Amniotic epithelial cell (primary cell): Measurements from ENCODE around the gene ZDHHC13.

Source experiments
- DNase-seq: peaks from one replicate; pipeline ENCODE4 v3.0.0-alpha.2; 2010; ENCODE audit warnings: low read depth

The ZDHHC13 gene

GRCh38 chr11:19164881-19165280, 47.9 kb downstream of the ZDHHC13 start:
- DNase-seq, result no peak

- no peak for DNase-seq
Measured at GRCh38 chr11:19168090-19168489, 51.1 kb downstream of the ZDHHC13 start.

GRCh38 chr11:19173004-19173689, 56.2 kb downstream of the ZDHHC13 start:
- DNase-seq, result no peak

GRCh38 chr11:19173964-19174638, 57.1 kb downstream of the ZDHHC13 start:
- peak; percentile 6 for DNase-seq

- DNase-seq, result no peak
Measured at GRCh38 chr11:19176629-19177186, 59.7 kb downstream of the ZDHHC13 start.

- DNase-seq, result no peak
Measured at GRCh38 chr11:19181531-19182261, 64.7 kb downstream of the ZDHHC13 start.

- DNase-seq, result no peak
Measured at GRCh38 chr11:19183646-19184045, 66.7 kb downstream of the ZDHHC13 start.

- no peak for DNase-seq
Measured at GRCh38 chr11:19185036-19185435, 68.1 kb downstream of the ZDHHC13 start.

GRCh38 chr11:19185516-19186052, 68.6 kb downstream of the ZDHHC13 start:
- no peak for DNase-seq

GRCh38 chr11:19187114-19187832, 70.3 kb downstream of the ZDHHC13 start:
- peak; percentile 26 for DNase-seq

- no peak for DNase-seq
Measured at GRCh38 chr11:19187833-19188258, 70.9 kb downstream of the ZDHHC13 start.

GRCh38 chr11:19191530-19192169, 74.7 kb downstream of the ZDHHC13 start:
- DNase-seq, result no peak

- peak; percentile 27 for DNase-seq
Measured at GRCh38 chr11:19193916-19194315, 76.9 kb downstream of the ZDHHC13 start.

GRCh38 chr11:19194620-19195308, 77.8 kb downstream of the ZDHHC13 start:
- DNase-seq, result no peak

- DNase-seq, result no peak
Measured at GRCh38 chr11:19196432-19196831, 79.5 kb downstream of the ZDHHC13 start.

GRCh38 chr11:19199048-19199447, 82.1 kb downstream of the ZDHHC13 start:
- DNase-seq, result no peak

- DNase-seq, result no peak
Measured at GRCh38 chr11:19199771-19200170, 82.8 kb downstream of the ZDHHC13 start.

GRCh38 chr11:19200410-19201201, 83.6 kb downstream of the ZDHHC13 start:
- DNase-seq, result peak; percentile 47

- no peak for DNase-seq
Measured at GRCh38 chr11:19201737-19202605, 85.0 kb downstream of the ZDHHC13 start, which contains the start of gene CSRP3. Gene CSRP3, minus strand, starts transcription at chr11:19201983. Its CDS starts 9,535 bp downstream, at chr11:19192448.
